Testis (tissue), 3 donors: ENCODE data around the gene MRPS2. TPM values are rescaled to one million over a fixed set of nuclear protein-coding genes. Genes with fewer than 3 reads are reported as not detected.

Source experiments
- DNase-seq: peaks from one replicate; pipeline ENCODE4 v3.0.0-alpha.2; 2019
- H3K27ac ChIP-seq, 2 donors: fragments of 200-600 bp; sonication (generic); one replicate each; pipeline ENCODE4 v1.5.1; 2019
- H3K27me3 ChIP-seq: fragments of 200-600 bp; sonication (generic); one replicate; pipeline ENCODE4 v1.5.1; 2019
- H3K36me3 ChIP-seq: fragments of 200-600 bp; sonication (generic); one replicate; pipeline ENCODE4 v1.5.1; 2017; ENCODE audit warnings: low read depth; ENCODE audit errors: missing control alignments
- H3K4me1 ChIP-seq: fragments of 200-600 bp; sonication (generic); one replicate; pipeline ENCODE4 v1.5.1; 2019
- H3K4me3 ChIP-seq, 2 donors: fragments of 200-600 bp; sonication (generic); one replicate each; pipeline ENCODE4 v1.5.1; 2017 to 2019
- H3K9me3 ChIP-seq: fragments of 200-600 bp; sonication (generic); one replicate; pipeline ENCODE4 v1.5.1; 2017
- CTCF ChIP-seq, 3 experiments: fragments of 450-650 bp in 2 of 3; fragments of 200-600 bp in 1 of 3; sonication (generic) in 1 of 3; IDR thresholded peaks; one replicate each; pipeline ENCODE4 v1.5.1; 2016 to 2019; ENCODE audit warnings: antibody characterized with exemption in 3 of 3, mild to moderate bottlenecking in 2 of 3, moderate library complexity in 1 of 3
- POLR2A ChIP-seq: fragments of 450-650 bp; IDR thresholded peaks from one replicate; pipeline ENCODE4 v1.6.1; 2017; ENCODE audit warnings: antibody characterized with exemption, mild to moderate bottlenecking, moderate library complexity
- WGBS, 2 donors: methylation state at CpG; one replicate each; pipeline ENCODE4 v1.1.5; 2018; 5-methylcytosine and 5-hydroxymethylcytosine counted together
- intact Hi-C: fragments of 100-400 bp; cut with DNase I; formaldehyde crosslinking; loops from one replicate; pipeline ENCODE4 v1.15.1; 2023; ENCODE audit warnings: low total_unique reads
- polyA plus RNA-seq: library from polyadenylated mRNA; stranded (reverse); fragments of 350-450 nt; fragmentation: Illumina TruSeq; extraction: RNeasy Lipid Tissue Mini Kit (QIAGEN cat#74804); gene quantifications from one replicate; pipeline ENCODE4 v1.2.3, GENCODE V29; 2014; ENCODE audit warnings: low read depth, low replicate concordance; ENCODE audit not compliant: insufficient read depth
- total RNA-seq, 2 donors: library from RNA; depleted of rRNA; stranded (reverse); fragments of >200 nt; gene quantifications; one replicate each; pipeline ENCODE4 v1.2.3, GENCODE V29; 2016

MRPS2 gene
- total and polyA plus RNA-seq, 3 donors from 2014 or later, result 34.7 to 40.4 (median 35.9) TPM

- no peak within 1 kb of the TSS for H3K4me3 ChIP-seq
- no peak within 1 kb of the TSS for H3K27ac ChIP-seq
- H3K9me3 ChIP-seq, result no peaks in the 10 kb centered on the region
- no peaks in the 10 kb centered on the region for H3K4me1 ChIP-seq
- 81 to 86% methylated on average over 10 to 17 of the region's 18 CpGs for WGBS, 2 donors
- H3K27me3 ChIP-seq, result no peaks in the 10 kb centered on the region
- TF ChIP-seq CTCF (IDR thresholded peaks at IDR 0.05), result no peak
- H3K36me3 ChIP-seq, result no peaks in the 10 kb centered on the region
- intact Hi-C loops, result no loop called here
- DNase-seq, result no peak
Measured at GRCh38 chr9:135520916-135521607, 20.6 kb downstream of the MRPS2 start, which contains the start of gene LCN1. Gene LCN1 (plus strand): TSS chr9:135521440. CDS start chr9:135521498, 58 bp downstream.

GRCh38 chr9:135521608-135522095, 21.2 kb downstream of the MRPS2 start:
- intact Hi-C loops, result no loop called here
- Histone ChIP-seq H3K9me3 (no peaks in the 10 kb centered on the region), H3K4me3 (no peak overlapping the region), H3K4me1 (no peaks in the 10 kb centered on the region), H3K27me3 (no peaks in the 10 kb centered on the region), H3K27ac (no peak overlapping the region), H3K36me3 (no peaks in the 10 kb centered on the region)
- 83 to 84% methylated on average over 7 to 11 of the region's 11 CpGs for WGBS, 2 donors
- no peak for TF ChIP-seq CTCF (IDR thresholded peaks at IDR 0.05)
- no peak for TF ChIP-seq POLR2A
- no peak for DNase-seq

GRCh38 chr9:135522137-135522877, 21.8 kb downstream of the MRPS2 start:
- intact Hi-C loops, result no loop called here
- Histone ChIP-seq H3K27ac (no peak overlapping the region), H3K9me3 (no peaks in the 10 kb centered on the region), H3K4me1 (no peaks in the 10 kb centered on the region), H3K4me3 (no peak overlapping the region), H3K36me3 (no peaks in the 10 kb centered on the region), H3K27me3 (no peaks in the 10 kb centered on the region)
- WGBS, 2 donors, result 74 to 85% methylated on average over 11 to 16 of the region's 16 CpGs
- TF ChIP-seq POLR2A, result no peak
- no peak for TF ChIP-seq CTCF (IDR thresholded peaks at IDR 0.05)
- DNase-seq, result no peak

- WGBS, 2 donors, result 74 to 84% methylated on average over 15 to 17 of the region's 17 CpGs
Measured at GRCh38 chr9:135522931-135523330, 22.4 kb downstream of the MRPS2 start.

More at GRCh38 chr9:135522931-135523330, 22.4 kb downstream of the MRPS2 start:
- Histone ChIP-seq H3K4me3 (no peak overlapping the region), H3K9me3 (no peaks in the 10 kb centered on the region), H3K4me1 (no peaks in the 10 kb centered on the region), H3K36me3 (no peaks in the 10 kb centered on the region), H3K27me3 (no peaks in the 10 kb centered on the region), H3K27ac (no peak overlapping the region)
- no peak for DNase-seq
- TF ChIP-seq POLR2A (no peak), CTCF (IDR thresholded peaks at IDR 0.05) (no peak)
- intact Hi-C loops, result no loop called here
